Neural progenitor cell (in vitro differentiated cells): ENCODE results near the gene ATP5F1C. TPM values are rescaled to one million over a fixed set of nuclear protein-coding genes. Genes with fewer than 3 reads are reported as not detected.

ENCODE experiments used
- DNase-seq: peaks from one replicate; pipeline ENCODE4 v3.0.0-alpha.2; 2016; ENCODE audit warnings: low spot score
- H2AFZ ChIP-seq: fragments of 200-600 bp; sonication (generic); replicated peaks from 2 replicates; pipeline ENCODE4 v1.6.1; 2016; ENCODE audit warnings: antibody characterized with exemption
- H3F3A ChIP-seq: fragments of 200-600 bp; sonication (generic); 2 replicates; pipeline ENCODE4 v1.6.1; 2016; ENCODE audit warnings: antibody characterized with exemption, low read depth
- H3K27ac ChIP-seq: fragments of 200-600 bp; sonication (generic); 2 replicates; pipeline ENCODE4 v1.5.1; 2016; ENCODE audit warnings: mild to moderate bottlenecking
- H3K27me3 ChIP-seq: fragments of 200-600 bp; sonication (generic); 2 replicates; pipeline ENCODE4 v1.6.1; 2016; ENCODE audit warnings: mild to moderate bottlenecking, moderate library complexity
- H3K36me3 ChIP-seq: fragments of 200-600 bp; sonication (generic); 2 replicates; pipeline ENCODE4 v1.5.1; 2016
- H3K4me1 ChIP-seq: fragments of 200-600 bp; sonication (generic); 2 replicates; pipeline ENCODE4 v1.6.1; 2016; ENCODE audit warnings: mixed run types
- H3K4me2 ChIP-seq: fragments of 200-600 bp; sonication (generic); 2 replicates; pipeline ENCODE4 v1.6.1; 2016
- H3K4me3 ChIP-seq: fragments of 200-600 bp; sonication (generic); 2 replicates; pipeline ENCODE4 v1.5.1; 2016
- H3K79me2 ChIP-seq: fragments of 200-600 bp; sonication (generic); 2 replicates; pipeline ENCODE4 v1.6.1; 2016; ENCODE audit warnings: low read depth
- H3K9ac ChIP-seq: fragments of 200-600 bp; sonication (generic); 2 replicates; pipeline ENCODE4 v1.6.1; 2016
- H3K9me3 ChIP-seq: fragments of 200-600 bp; sonication (generic); 2 replicates; pipeline ENCODE4 v1.5.1; 2016; ENCODE audit warnings: low read depth
- H4K20me1 ChIP-seq: fragments of 200-600 bp; sonication (generic); 2 replicates; pipeline ENCODE4 v1.6.1; 2016; ENCODE audit warnings: low read depth
- H3K27ac Mint-ChIP-seq: 3 replicates; pipeline ENCODE4 v1.8.0; 2021; ENCODE audit warnings: mixed read lengths
- H3K27me3 Mint-ChIP-seq: 2 replicates; pipeline ENCODE4 v1.8.0; 2022; ENCODE audit warnings: low read depth, mild to moderate bottlenecking, inconsistent platforms, moderate library complexity, mixed read lengths; ENCODE audit not compliant: insufficient read depth
- H3K36me3 Mint-ChIP-seq: 3 replicates; pipeline ENCODE4 v1.8.0; 2021; ENCODE audit warnings: mixed read lengths
- H3K4me1 Mint-ChIP-seq: 3 replicates; pipeline ENCODE4 v1.8.0; 2021; ENCODE audit warnings: mixed read lengths
- H3K4me3 Mint-ChIP-seq: 3 replicates; pipeline ENCODE4 v1.8.0; 2021; ENCODE audit warnings: mild to moderate bottlenecking, moderate library complexity, mixed read lengths
- H3K9me3 Mint-ChIP-seq: 3 replicates; pipeline ENCODE4 v1.8.0; 2020; ENCODE audit warnings: mixed read lengths
- CTCF ChIP-seq: fragments of 200-600 bp; sonication (generic); IDR thresholded peaks from 2 replicates; pipeline ENCODE4 v1.5.1; 2017; ENCODE audit warnings: antibody characterized with exemption, mild to moderate bottlenecking
- EZH2 ChIP-seq: fragments of 200-600 bp; sonication (generic); IDR thresholded peaks from 2 replicates; pipeline ENCODE4 v1.6.1; 2017; ENCODE audit warnings: antibody characterized with exemption, mild to moderate bottlenecking, moderate library complexity
- EZH2phosphoT487 ChIP-seq: fragments of 200-600 bp; sonication (generic); IDR thresholded peaks from 2 replicates; pipeline ENCODE4 v1.6.1; 2017; ENCODE audit warnings: antibody characterized with exemption
- total RNA-seq: library from RNA; depleted of rRNA; stranded (reverse); fragments of >200 nt; gene quantifications from 2 replicates; pipeline ENCODE4 v1.2.3, GENCODE V29; 2015; ENCODE audit warnings: low replicate concordance

Gene ATP5F1C
- total RNA-seq, 1 donor from 2014 or later: 466 TPM

- Histone ChIP-seq H3K9me3 (no peaks in the 10 kb centered on the region), H4K20me1 (peaks cover 84% of the 10 kb centered on the region), H3K27me3 (no peaks in the 10 kb centered on the region), H3F3A (no peaks in the 10 kb centered on the region), H3K4me1 (peaks cover 17% of the 10 kb centered on the region), H3K4me2 (peak overlapping the region; percentile 85), H3K79me2 (peaks cover 99% of the 10 kb centered on the region), H3K4me3 (peak overlapping the region; percentile 86), H3K36me3 (no peaks in the 10 kb centered on the region), H2AFZ (no peak overlapping the region), H3K9ac (peak overlapping the region; percentile 94), H3K27ac (no peak overlapping the region)
- Mint-ChIP-seq H3K4me1 (peaks cover 20% of the 10 kb centered on the region), H3K36me3 (peaks cover 13% of the 10 kb centered on the region), H3K27me3 (no peaks in the 10 kb centered on the region), H3K27ac (no peak overlapping the region), H3K9me3 (no peaks in the 10 kb centered on the region), H3K4me3 (no peak overlapping the region)
- no peak for TF ChIP-seq CTCF
- TF ChIP-seq EZH2: no peak
- no peak for TF ChIP-seq EZH2phosphoT487
- DNase-seq: no peak
These were observed 1.4 kb downstream of the ATP5F1C start for GRCh38 chr10:7789390-7789789.

GRCh38 chr10:7792541-7792940 lies 4.6 kb downstream of the ATP5F1C start:
- Histone ChIP-seq H3K9ac (no peak overlapping the region), H3K4me2 (no peak overlapping the region), H3K4me3 (no peak overlapping the region), H3K79me2 (peaks cover 93% of the 10 kb centered on the region), H3K36me3 (no peaks in the 10 kb centered on the region), H3K9me3 (no peaks in the 10 kb centered on the region), H3K27ac (no peak overlapping the region), H2AFZ (no peak overlapping the region), H3K4me1 (peaks cover 14% of the 10 kb centered on the region), H3K27me3 (no peaks in the 10 kb centered on the region), H3F3A (no peaks in the 10 kb centered on the region), H4K20me1 (peaks cover 77% of the 10 kb centered on the region)
- Mint-ChIP-seq H3K36me3 (peaks cover 26% of the 10 kb centered on the region), H3K27ac (no peak overlapping the region), H3K27me3 (no peaks in the 10 kb centered on the region), H3K4me3 (no peak overlapping the region), H3K4me1 (peaks cover 15% of the 10 kb centered on the region), H3K9me3 (no peaks in the 10 kb centered on the region)
- no peak for TF ChIP-seq EZH2phosphoT487
- TF ChIP-seq CTCF: no peak
- TF ChIP-seq EZH2: no peak
- no peak for DNase-seq

- Histone ChIP-seq H3K36me3 (no peaks in the 10 kb centered on the region), H3K27me3 (no peaks in the 10 kb centered on the region), H4K20me1 (peaks cover 64% of the 10 kb centered on the region), H3K4me2 (no peak overlapping the region), H3K27ac (no peak overlapping the region), H3F3A (no peaks in the 10 kb centered on the region), H2AFZ (no peak overlapping the region), H3K9ac (no peak overlapping the region), H3K4me1 (peaks cover 9% of the 10 kb centered on the region), H3K79me2 (peaks cover 76% of the 10 kb centered on the region), H3K9me3 (no peaks in the 10 kb centered on the region), H3K4me3 (no peak overlapping the region)
- no peaks in the 10 kb centered on the region for H3K27me3 Mint-ChIP-seq
- TF ChIP-seq EZH2: no peak
- TF ChIP-seq CTCF: no peak
- TF ChIP-seq EZH2phosphoT487: no peak
- no peaks in the 10 kb centered on the region for H3K9me3 Mint-ChIP-seq
- H3K4me3 Mint-ChIP-seq: no peak overlapping the region
- no peak for DNase-seq
- peaks cover 6% of the 10 kb centered on the region for H3K4me1 Mint-ChIP-seq
- H3K27ac Mint-ChIP-seq: no peak overlapping the region
- H3K36me3 Mint-ChIP-seq: peaks cover 30% of the 10 kb centered on the region
These were observed 6.5 kb downstream of the ATP5F1C start for GRCh38 chr10:7794251-7795026.
